ENCODE results near the gene CFTR. TPM values are rescaled to one million over a fixed set of nuclear protein-coding genes. Genes with fewer than 3 reads are reported as not detected.
"Not testable (repeated sequence)": the region's sequence is repeated elsewhere in the genome, so short reads cannot be mapped to it uniquely, and the experiment has no call there.

The CFTR gene
- total RNA-seq, 2 donors from 2014 or later = 251 to 329 TPM

- H3K9me3 ChIP-seq = no peaks in the 10 kb centered on the region
- peak; percentile 12 for ATAC-seq
- H3K27me3 ChIP-seq = no peaks in the 10 kb centered on the region
- H3K4me1 ChIP-seq = peaks cover 8% of the 10 kb centered on the region
- no peak for DNase-seq
- intact Hi-C loops (cut with DNase I) = no loop called here
- no peak overlapping the region for H3K27ac ChIP-seq
- H3K4me3 ChIP-seq = no peak overlapping the region
- TF ChIP-seq, protein P1, sequence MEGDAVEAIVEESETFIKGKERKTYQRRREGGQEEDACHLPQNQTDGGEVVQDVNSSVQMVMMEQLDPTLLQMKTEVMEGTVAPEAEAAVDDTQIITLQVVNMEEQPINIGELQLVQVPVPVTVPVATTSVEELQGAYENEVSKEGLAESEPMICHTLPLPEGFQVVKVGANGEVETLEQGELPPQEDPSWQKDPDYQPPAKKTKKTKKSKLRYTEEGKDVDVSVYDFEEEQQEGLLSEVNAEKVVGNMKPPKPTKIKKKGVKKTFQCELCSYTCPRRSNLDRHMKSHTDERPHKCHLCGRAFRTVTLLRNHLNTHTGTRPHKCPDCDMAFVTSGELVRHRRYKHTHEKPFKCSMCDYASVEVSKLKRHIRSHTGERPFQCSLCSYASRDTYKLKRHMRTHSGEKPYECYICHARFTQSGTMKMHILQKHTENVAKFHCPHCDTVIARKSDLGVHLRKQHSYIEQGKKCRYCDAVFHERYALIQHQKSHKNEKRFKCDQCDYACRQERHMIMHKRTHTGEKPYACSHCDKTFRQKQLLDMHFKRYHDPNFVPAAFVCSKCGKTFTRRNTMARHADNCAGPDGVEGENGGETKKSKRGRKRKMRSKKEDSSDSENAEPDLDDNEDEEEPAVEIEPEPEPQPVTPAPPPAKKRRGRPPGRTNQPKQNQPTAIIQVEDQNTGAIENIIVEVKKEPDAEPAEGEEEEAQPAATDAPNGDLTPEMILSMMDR (IDR thresholded peaks at IDR 0.05) = no peak
- no peak for TF ChIP-seq POLR2A (IDR thresholded peaks at IDR 0.05)
- no peaks in the 10 kb centered on the region for H3K36me3 ChIP-seq (replicated peaks in 1 of 2; ENCODE audit: insufficient read depth in 1 of 2, low read depth in 2 of 2)
- 41 to 48% methylated on average over 3 of the region's 3 CpGs for WGBS, 2 donors
Observed at GRCh38 chr7:117505238-117505637, 25.4 kb downstream of the CFTR start.

DNA sequence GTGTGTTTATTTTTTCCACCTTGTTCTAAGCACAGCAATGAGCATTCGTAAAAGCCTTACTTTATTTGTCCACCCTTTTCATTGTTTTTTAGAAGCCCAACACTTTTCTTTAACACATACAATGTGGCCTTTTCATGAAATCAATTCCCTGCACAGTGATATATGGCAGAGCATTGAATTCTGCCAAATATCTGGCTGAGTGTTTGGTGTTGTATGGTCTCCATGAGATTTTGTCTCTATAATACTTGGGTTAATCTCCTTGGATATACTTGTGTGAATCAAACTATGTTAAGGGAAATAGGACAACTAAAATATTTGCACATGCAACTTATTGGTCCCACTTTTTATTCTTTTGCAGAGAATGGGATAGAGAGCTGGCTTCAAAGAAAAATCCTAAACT is 28.9 kb downstream of the CFTR start:
- H3K4me3 ChIP-seq = no peak overlapping the region
- peaks cover 3% of the 10 kb centered on the region for H3K4me1 ChIP-seq
- WGBS, 2 donors = 59 to 69% methylated on average over 1 of the region's 1 CpG
- H3K9me3 ChIP-seq = no peaks in the 10 kb centered on the region
- TF ChIP-seq POLR2A (IDR thresholded peaks at IDR 0.05) = no peak
- TF ChIP-seq, protein P1 (IDR thresholded peaks at IDR 0.05) = no peak
- DNase-seq = no peak
- intact Hi-C loops (cut with DNase I) = no loop called here
- ATAC-seq = no peak
- H3K27ac ChIP-seq = no peak overlapping the region
- no peaks in the 10 kb centered on the region for H3K27me3 ChIP-seq
- H3K36me3 ChIP-seq (replicated peaks in 1 of 2; ENCODE audit: insufficient read depth in 1 of 2, low read depth in 2 of 2) = no peaks in the 10 kb centered on the region

GRCh38 chr7:117517194-117517593 is 37.4 kb downstream of the CFTR start:
- H3K27ac ChIP-seq; H3K36me3 ChIP-seq (replicated peaks in 1 of 2; ENCODE audit: insufficient read depth in 1 of 2, low read depth in 2 of 2); H3K27me3 ChIP-seq; DNase-seq; H3K4me3 ChIP-seq; H3K4me1 ChIP-seq; ATAC-seq; H3K9me3 ChIP-seq; intact Hi-C loops (cut with DNase I): not testable (repeated sequence)
- WGBS, 2 donors = 67 to 90% methylated on average over 1 of the region's 1 CpG

DNA sequence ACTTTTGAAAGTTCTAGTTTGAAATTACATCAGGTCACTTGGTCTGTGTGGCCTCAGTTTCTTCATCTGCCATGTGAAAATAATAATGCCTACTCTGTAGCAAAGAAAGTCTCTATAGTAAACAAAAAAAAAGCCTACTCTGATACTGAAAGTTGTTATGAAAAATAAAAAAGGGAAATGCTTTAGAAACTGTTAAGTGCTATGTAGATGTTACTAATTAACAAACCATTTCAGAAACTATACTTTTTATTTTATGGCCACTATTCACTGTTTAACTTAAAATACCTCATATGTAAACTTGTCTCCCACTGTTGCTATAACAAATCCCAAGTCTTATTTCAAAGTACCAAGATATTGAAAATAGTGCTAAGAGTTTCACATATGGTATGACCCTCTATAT is 50.6 kb downstream of the CFTR start:
- TF ChIP-seq, protein P1 (IDR thresholded peaks at IDR 0.05) = no peak
- TF ChIP-seq POLR2A (IDR thresholded peaks at IDR 0.05) = no peak
- peak; percentile 13 for ATAC-seq
- intact Hi-C loops (cut with DNase I) = no loop called here

DNA sequence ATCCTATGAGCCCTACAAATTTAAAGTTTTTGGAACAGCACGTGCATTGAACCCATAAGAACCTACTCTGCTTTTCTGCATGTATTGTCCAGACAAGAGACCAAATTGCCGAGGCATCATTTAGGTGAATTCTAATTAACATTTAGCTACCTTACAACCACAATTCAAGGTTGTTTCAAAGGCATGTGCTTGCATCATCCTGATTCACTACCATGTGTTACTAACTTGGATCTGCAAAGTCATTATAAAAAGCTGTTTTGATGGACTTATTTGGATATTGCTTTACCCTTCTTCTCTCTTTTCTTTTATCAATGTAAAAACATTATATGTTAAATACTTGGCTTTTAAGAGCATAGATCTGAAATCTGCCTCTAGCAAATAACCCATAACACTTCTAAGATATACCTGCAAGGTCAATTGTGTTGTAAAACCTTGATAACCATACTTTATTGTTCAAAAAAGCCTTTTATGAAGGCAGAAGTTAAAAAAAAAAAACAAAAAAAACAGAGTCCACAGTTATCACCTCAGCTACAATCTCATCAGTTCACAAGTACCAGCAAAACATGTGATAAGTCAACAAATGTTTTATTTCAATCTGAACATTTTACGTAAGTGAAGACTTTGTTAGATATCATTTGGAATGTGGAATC is 51.9 kb downstream of the CFTR start:
- Histone ChIP-seq H3K27ac (no peak overlapping the region), H3K4me3 (no peak overlapping the region), H3K4me1 (peaks cover 13% of the 10 kb centered on the region), H3K27me3 (no peaks in the 10 kb centered on the region), H3K36me3 (replicated peaks in 1 of 2; ENCODE audit: insufficient read depth in 1 of 2, low read depth in 2 of 2) (no peaks in the 10 kb centered on the region), H3K9me3 (no peaks in the 10 kb centered on the region)
- TF ChIP-seq, protein P1 (IDR thresholded peaks at IDR 0.05) = no peak
- no peak for TF ChIP-seq POLR2A (IDR thresholded peaks at IDR 0.05)
- 55 to 58% methylated on average over 3 of the region's 3 CpGs for WGBS, 2 donors
- DNase-seq (no peak), ATAC-seq (no peak)
- intact Hi-C loops (cut with DNase I) = no loop called here

More for the DNA sequence above, 50.6 kb downstream of the CFTR start:
- no peaks in the 10 kb centered on the region for H3K27me3 ChIP-seq
- DNase-seq = no peak
- H3K9me3 ChIP-seq = no peaks in the 10 kb centered on the region
- H3K27ac ChIP-seq = no peak overlapping the region
- peaks cover 9% of the 10 kb centered on the region for H3K4me1 ChIP-seq
- no peak overlapping the region for H3K4me3 ChIP-seq
- no peaks in the 10 kb centered on the region for H3K36me3 ChIP-seq (replicated peaks in 1 of 2; ENCODE audit: insufficient read depth in 1 of 2, low read depth in 2 of 2)

Measured in body of pancreas (tissue), 4 donors.